OCI-LY7 (cell line): ENCODE results near the gene EPAS1. TPM values are rescaled to one million over a fixed set of nuclear protein-coding genes. Genes with fewer than 3 reads are reported as not detected.

Experiments
- BruUV-seq: library from RNA; stranded (reverse); fragments of 400-500 nt; replicated peaks from 2 replicates; lab custom pipeline; 2021; lab: Mats Ljungman, UMichigan
- CTCF ChIA-PET: fragments of 300-600 bp; sonication (Branson Sonifier 250); formaldehyde crosslinking; loops from one replicate; lab custom pipeline; 2022; ENCODE audit warnings: antibody characterized with exemption; ENCODE audit not compliant: unreplicated experiment; lab: Charles Lee
- POLR2A ChIA-PET: fragments of 300-600 bp; sonication (Branson Sonifier 250); formaldehyde crosslinking; loops from one replicate; lab custom pipeline; 2022; ENCODE audit warnings: antibody characterized with exemption; lab: Charles Lee
- DNase-seq: peaks from one replicate; pipeline ENCODE4 v3.0.0-alpha.2; 2015; ENCODE audit warnings: low spot score
- H2AFZ ChIP-seq: fragments of 200-600 bp; sonication (generic), shearing (Covaris generic); 2 replicates; pipeline ENCODE4 v1.6.1; 2014; ENCODE audit warnings: mild to moderate bottlenecking, antibody characterized with exemption, low read length, moderate library complexity
- H3K27ac ChIP-seq: fragments of 200-600 bp; sonication (generic); 2 replicates; pipeline ENCODE4 v1.5.1; 2014; ENCODE audit warnings: mixed run types, low read depth, mild to moderate bottlenecking, moderate library complexity, low read length, inconsistent platforms; ENCODE audit not compliant: poor library complexity, severe bottlenecking
- H3K36me3 ChIP-seq: fragments of 200-600 bp; sonication (generic); 2 replicates; pipeline ENCODE4 v1.6.1; 2014; ENCODE audit warnings: mild to moderate bottlenecking, antibody characterized with exemption, low read length, moderate library complexity, mixed read lengths; ENCODE audit not compliant: insufficient read depth
- H3K4me1 ChIP-seq: fragments of 200-600 bp; sonication (generic); 2 replicates; pipeline ENCODE4 v1.5.1; 2014; ENCODE audit warnings: mild to moderate bottlenecking, low read length; ENCODE audit not compliant: insufficient read depth, poor library complexity, severe bottlenecking
- H3K4me2 ChIP-seq: fragments of 200-600 bp; sonication (generic); 2 replicates; pipeline ENCODE4 v1.6.1; 2014; ENCODE audit warnings: mild to moderate bottlenecking, low read length
- H3K4me3 ChIP-seq: fragments of 200-600 bp; sonication (generic); 2 replicates; pipeline ENCODE4 v1.5.1; 2014; ENCODE audit warnings: mild to moderate bottlenecking, low read depth, low read length; ENCODE audit not compliant: poor library complexity, severe bottlenecking
- H3K79me2 ChIP-seq: fragments of 200-600 bp; sonication (generic); 2 replicates; pipeline ENCODE4 v1.6.1; 2016; ENCODE audit warnings: low read depth, mild to moderate bottlenecking, low read length, moderate library complexity, mixed read lengths; ENCODE audit not compliant: insufficient read depth
- H3K9me2 ChIP-seq: fragments of 200-600 bp; sonication (generic); 2 replicates; pipeline ENCODE4 v1.6.1; 2016; ENCODE audit warnings: mild to moderate bottlenecking, low read length, mixed read lengths; ENCODE audit not compliant: insufficient read depth
- H3K9me3 ChIP-seq: fragments of 200-600 bp; sonication (generic); 2 replicates; pipeline ENCODE4 v1.6.1; 2014; ENCODE audit warnings: mild to moderate bottlenecking, mixed run types, low read length, mixed read lengths
- H4K20me1 ChIP-seq: fragments of 200-600 bp; sonication (generic); 2 replicates; pipeline ENCODE4 v1.6.1; 2014; ENCODE audit warnings: mild to moderate bottlenecking, antibody characterized with exemption, low read length, moderate library complexity, mixed read lengths; ENCODE audit not compliant: insufficient read depth
- EZH2phosphoT487 ChIP-seq: fragments of 200-600 bp; sonication (generic); IDR thresholded peaks from 2 replicates; pipeline ENCODE4 v1.6.1; 2018; ENCODE audit warnings: low read depth, borderline replicate concordance, mild to moderate bottlenecking, mixed run types, antibody characterized with exemption, low read length, moderate library complexity, mixed read lengths
- intact Hi-C: fragments of 100-400 bp; cut with micrococcal nuclease; formaldehyde crosslinking; loops from one replicate; pipeline ENCODE4 v1.10.0; 2022; ENCODE audit not compliant: unreplicated experiment
- total RNA-seq, 2 experiments: library from RNA; depleted of rRNA in 1 of 2; stranded (reverse); fragments of >200 nt in 1 of 2; shearing (Covaris generic) in 1 of 2; gene quantifications; 2 replicates each; pipeline ENCODE4 v1.2.3, GENCODE V29; 2014 to 2022
- TF ChIP-seq, protein P1 (sequence below): fragments of 200-600 bp; sonication (generic); conservative IDR thresholded peaks from 2 replicates; pipeline ENCODE4 v1.5.1; 2014; ENCODE audit warnings: mild to moderate bottlenecking, antibody characterized with exemption, low read length, moderate library complexity, mixed read lengths

Gene EPAS1
- total RNA-seq, 2 experiments from 2014 or later = 0.74 TPM; not detected in 1

DNA sequence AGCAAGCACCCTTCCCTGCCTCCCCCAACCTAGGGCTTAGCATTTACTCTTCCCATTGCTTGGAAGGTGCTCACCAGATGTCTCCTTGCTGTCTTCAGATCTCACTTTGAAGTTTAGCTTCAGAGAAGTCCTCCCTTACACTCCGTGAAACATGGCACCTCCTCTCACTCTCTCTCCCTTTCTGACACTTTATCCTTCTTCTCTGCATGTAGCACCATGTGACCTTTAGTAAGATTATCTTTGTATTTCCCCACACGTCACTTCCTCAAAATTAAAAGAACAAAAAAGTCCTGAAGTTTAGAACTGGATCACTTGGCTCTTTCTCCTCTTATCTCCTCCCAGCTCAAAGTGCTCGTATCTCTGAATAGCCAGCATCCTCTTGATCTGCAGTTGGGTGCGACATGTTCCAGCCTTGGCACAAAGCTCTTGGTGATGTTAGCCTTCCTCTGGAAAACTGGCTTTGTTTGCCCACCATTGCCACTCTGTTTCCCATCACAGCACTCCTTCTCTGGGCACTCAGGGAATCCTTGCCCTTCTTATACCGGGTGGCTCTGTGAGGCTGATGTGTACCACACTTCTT lies 40.6 kb upstream of the EPAS1 start:
- H3K4me2 ChIP-seq = no peak overlapping the region
- no TSS peak for BruUV-seq
- TF ChIP-seq, protein P1, sequence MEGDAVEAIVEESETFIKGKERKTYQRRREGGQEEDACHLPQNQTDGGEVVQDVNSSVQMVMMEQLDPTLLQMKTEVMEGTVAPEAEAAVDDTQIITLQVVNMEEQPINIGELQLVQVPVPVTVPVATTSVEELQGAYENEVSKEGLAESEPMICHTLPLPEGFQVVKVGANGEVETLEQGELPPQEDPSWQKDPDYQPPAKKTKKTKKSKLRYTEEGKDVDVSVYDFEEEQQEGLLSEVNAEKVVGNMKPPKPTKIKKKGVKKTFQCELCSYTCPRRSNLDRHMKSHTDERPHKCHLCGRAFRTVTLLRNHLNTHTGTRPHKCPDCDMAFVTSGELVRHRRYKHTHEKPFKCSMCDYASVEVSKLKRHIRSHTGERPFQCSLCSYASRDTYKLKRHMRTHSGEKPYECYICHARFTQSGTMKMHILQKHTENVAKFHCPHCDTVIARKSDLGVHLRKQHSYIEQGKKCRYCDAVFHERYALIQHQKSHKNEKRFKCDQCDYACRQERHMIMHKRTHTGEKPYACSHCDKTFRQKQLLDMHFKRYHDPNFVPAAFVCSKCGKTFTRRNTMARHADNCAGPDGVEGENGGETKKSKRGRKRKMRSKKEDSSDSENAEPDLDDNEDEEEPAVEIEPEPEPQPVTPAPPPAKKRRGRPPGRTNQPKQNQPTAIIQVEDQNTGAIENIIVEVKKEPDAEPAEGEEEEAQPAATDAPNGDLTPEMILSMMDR = no peak
- TF ChIP-seq EZH2phosphoT487 = no peak
- no peaks in the 10 kb centered on the region for H3K9me2 ChIP-seq
- H3K4me1 ChIP-seq = no peaks in the 10 kb centered on the region
- H3K36me3 ChIP-seq = no peaks in the 10 kb centered on the region
- ChIA-PET CTCF (no interaction called here), POLR2A (no interaction called here)
- no peak overlapping the region for H2AFZ ChIP-seq
- DNase-seq = no peak
- intact Hi-C loops = no loop called here
- no peak overlapping the region for H3K4me3 ChIP-seq
- H3K79me2 ChIP-seq = no peaks in the 10 kb centered on the region
- H4K20me1 ChIP-seq = no peaks in the 10 kb centered on the region
- H3K27ac ChIP-seq = no peak overlapping the region
- H3K9me3 ChIP-seq = no peaks in the 10 kb centered on the region

DNA sequence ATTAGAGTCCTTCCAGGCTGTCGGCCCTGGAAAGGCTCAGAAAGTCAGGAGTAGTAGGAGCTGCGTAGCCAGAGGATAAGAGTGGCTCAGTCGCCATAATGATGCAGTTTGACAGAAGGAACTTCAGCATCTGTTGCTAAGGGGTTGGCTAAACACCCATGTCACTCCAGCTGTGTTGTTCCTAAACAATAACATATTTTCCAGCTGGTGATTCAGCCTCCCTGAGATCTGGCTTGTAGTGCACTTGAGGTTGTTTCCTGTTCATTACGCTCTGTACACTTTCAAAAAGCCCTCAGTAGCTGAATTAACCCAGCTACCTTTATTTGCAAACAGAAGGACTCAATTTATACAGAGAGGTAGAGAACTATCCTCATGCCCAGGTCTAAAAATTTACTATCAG lies 39.7 kb upstream of the EPAS1 start:
- Histone ChIP-seq H3K27ac (no peak overlapping the region), H3K4me3 (no peak overlapping the region), H3K4me2 (no peak overlapping the region), H4K20me1 (no peaks in the 10 kb centered on the region), H3K9me2 (no peaks in the 10 kb centered on the region), H3K79me2 (no peaks in the 10 kb centered on the region), H2AFZ (no peak overlapping the region), H3K36me3 (no peaks in the 10 kb centered on the region), H3K9me3 (no peaks in the 10 kb centered on the region), H3K4me1 (no peaks in the 10 kb centered on the region)
- no peak for DNase-seq
- TF ChIP-seq, protein P1 = no peak
- no peak for TF ChIP-seq EZH2phosphoT487
- no TSS peak for BruUV-seq
- intact Hi-C loops = no loop called here
- ChIA-PET POLR2A (no interaction called here), CTCF (no interaction called here)

DNA sequence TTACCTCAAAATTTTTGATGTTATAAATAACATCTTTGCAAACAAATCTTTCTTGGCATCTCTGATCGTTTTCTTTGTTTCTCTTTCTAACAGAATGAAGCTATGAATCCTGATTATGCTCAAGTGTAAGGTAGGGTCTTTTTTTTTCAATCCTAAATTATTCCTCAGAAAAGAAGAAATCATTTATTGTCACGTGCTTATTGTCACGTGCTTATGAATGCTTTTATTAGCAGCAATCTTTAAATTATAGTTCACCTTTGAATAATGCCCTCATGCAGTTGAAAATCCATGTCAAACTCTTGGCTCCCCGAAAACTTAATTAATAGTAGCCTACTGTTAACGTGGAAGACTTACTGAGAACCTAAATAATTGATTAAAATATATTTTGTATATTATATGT lies 39.2 kb upstream of the EPAS1 start:
- no peak for DNase-seq
- CTCF ChIA-PET = no interaction called here
- Histone ChIP-seq H3K9me2 (no peaks in the 10 kb centered on the region), H3K79me2 (no peaks in the 10 kb centered on the region), H3K36me3 (no peaks in the 10 kb centered on the region), H4K20me1 (no peaks in the 10 kb centered on the region), H3K4me1 (no peaks in the 10 kb centered on the region), H3K9me3 (no peaks in the 10 kb centered on the region), H3K27ac (no peak overlapping the region), H2AFZ (no peak overlapping the region), H3K4me2 (no peak overlapping the region), H3K4me3 (no peak overlapping the region)
- intact Hi-C loops = no loop called here
- TF ChIP-seq, protein P1 = no peak
- no peak for TF ChIP-seq EZH2phosphoT487
- no TSS peak for BruUV-seq
- POLR2A ChIA-PET = no interaction called here
